Uterus (tissue), 4 donors: Measurements from ENCODE around the gene SLC27A1. TPM values are rescaled to one million over a fixed set of nuclear protein-coding genes. Genes with fewer than 3 reads are reported as not detected.

Source experiments
- DNase-seq, 2 donors: peaks; one replicate each; pipeline ENCODE4 v3.0.0-alpha.2; 2019 to 2020
- H3K27ac ChIP-seq, 2 donors: fragments of 200-600 bp; sonication (generic); 1 replicate in 1 of 2; 2 replicates in 1 of 2; pipeline ENCODE4 v1.5.1; 2016 to 2018
- H3K27me3 ChIP-seq, 2 donors: fragments of 200-600 bp; sonication (generic); one replicate each; pipeline ENCODE4 v1.5.1; 2018 to 2019; ENCODE audit warnings: control low read depth in 1 of 2
- H3K36me3 ChIP-seq, 2 donors: fragments of 200-600 bp; sonication (generic); one replicate each; pipeline ENCODE4 v1.5.1; 2019; ENCODE audit warnings: control low read depth in 1 of 2
- H3K4me1 ChIP-seq, 2 donors: fragments of 200-600 bp; sonication (generic); one replicate each; pipeline ENCODE4 v1.5.1; 2018 to 2019; ENCODE audit warnings: control low read depth in 1 of 2
- H3K4me3 ChIP-seq, 2 donors: fragments of 200-600 bp; sonication (generic); 1 replicate in 1 of 2; 2 replicates in 1 of 2; pipeline ENCODE4 v1.5.1; 2018 to 2019; ENCODE audit warnings: mild to moderate bottlenecking in 1 of 2
- H3K9me3 ChIP-seq, 2 donors: fragments of 200-600 bp; sonication (generic); one replicate each; pipeline ENCODE4 v1.5.1; 2019; ENCODE audit warnings: control low read depth in 1 of 2
- POLR2A ChIP-seq, 2 donors: fragments of 450-650 bp; IDR thresholded peaks; one replicate each; pipeline ENCODE4 v1.6.1; 2016; ENCODE audit warnings: antibody characterized with exemption in 2 of 2, mild to moderate bottlenecking in 1 of 2, moderate library complexity in 1 of 2
- intact Hi-C: fragments of 100-400 bp; cut with DNase I; formaldehyde crosslinking; loops from one replicate; pipeline ENCODE4 v1.15.1; 2023; ENCODE audit warnings: low total_unique reads
- total RNA-seq, 4 donors: library from RNA; depleted of rRNA in 3 of 4; stranded (reverse); fragments of >200 nt in 3 of 4; gene quantifications; one replicate each; pipeline versions ENCODE4 v1.1.0 to v1.2.4, GENCODE V29; 2014 to 2023
- TF ChIP-seq, protein P1 (sequence below), 4 experiments: fragments of 200-600 bp in 2 of 4; fragments of 450-650 bp in 2 of 4; sonication (generic) in 2 of 4; IDR thresholded peaks; one replicate each; pipeline ENCODE4 v1.5.1; 2016 to 2019; ENCODE audit warnings: antibody characterized with exemption in 4 of 4, mild to moderate bottlenecking in 2 of 4, moderate library complexity in 1 of 4
- donor health status: DM: yes; HTN: yes; CAD: no.

The SLC27A1 gene
- total RNA-seq, 4 donors from 2014 or later: 7.1 to 36.5 (median 26.9) TPM

DNA sequence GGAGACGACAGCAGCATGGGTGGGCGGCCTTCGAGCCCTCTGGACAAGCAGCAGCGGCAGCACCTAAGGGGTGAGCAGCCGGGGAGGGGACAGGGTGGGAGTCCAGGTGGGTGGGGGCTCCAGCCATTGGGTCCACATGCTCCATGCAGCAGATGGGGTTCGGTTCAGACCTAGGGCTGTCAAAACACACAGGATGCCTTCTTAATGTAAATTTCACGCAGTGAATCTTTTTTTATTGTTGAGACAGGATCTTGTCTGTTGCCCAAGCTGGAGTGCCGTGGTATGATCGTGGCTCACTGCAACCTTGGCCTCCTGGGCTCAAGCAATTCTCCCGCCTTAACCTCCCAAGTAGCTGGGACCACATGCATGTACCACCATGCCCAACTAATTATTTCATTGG, 57.0 kb downstream of the SLC27A1 start:
- Histone ChIP-seq H3K4me1 (no peaks in the 10 kb centered on the region), H3K27me3 (no peaks in the 10 kb centered on the region), H3K27ac (no peak overlapping the region), H3K4me3 (no peak overlapping the region), H3K9me3 (no peaks in the 10 kb centered on the region), H3K36me3 (no peaks in the 10 kb centered on the region)
- TF ChIP-seq, protein P1, sequence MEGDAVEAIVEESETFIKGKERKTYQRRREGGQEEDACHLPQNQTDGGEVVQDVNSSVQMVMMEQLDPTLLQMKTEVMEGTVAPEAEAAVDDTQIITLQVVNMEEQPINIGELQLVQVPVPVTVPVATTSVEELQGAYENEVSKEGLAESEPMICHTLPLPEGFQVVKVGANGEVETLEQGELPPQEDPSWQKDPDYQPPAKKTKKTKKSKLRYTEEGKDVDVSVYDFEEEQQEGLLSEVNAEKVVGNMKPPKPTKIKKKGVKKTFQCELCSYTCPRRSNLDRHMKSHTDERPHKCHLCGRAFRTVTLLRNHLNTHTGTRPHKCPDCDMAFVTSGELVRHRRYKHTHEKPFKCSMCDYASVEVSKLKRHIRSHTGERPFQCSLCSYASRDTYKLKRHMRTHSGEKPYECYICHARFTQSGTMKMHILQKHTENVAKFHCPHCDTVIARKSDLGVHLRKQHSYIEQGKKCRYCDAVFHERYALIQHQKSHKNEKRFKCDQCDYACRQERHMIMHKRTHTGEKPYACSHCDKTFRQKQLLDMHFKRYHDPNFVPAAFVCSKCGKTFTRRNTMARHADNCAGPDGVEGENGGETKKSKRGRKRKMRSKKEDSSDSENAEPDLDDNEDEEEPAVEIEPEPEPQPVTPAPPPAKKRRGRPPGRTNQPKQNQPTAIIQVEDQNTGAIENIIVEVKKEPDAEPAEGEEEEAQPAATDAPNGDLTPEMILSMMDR (IDR thresholded peaks at IDR 0.05): no peak
- intact Hi-C loops: no loop called here
- DNase-seq: no peak

DNA sequence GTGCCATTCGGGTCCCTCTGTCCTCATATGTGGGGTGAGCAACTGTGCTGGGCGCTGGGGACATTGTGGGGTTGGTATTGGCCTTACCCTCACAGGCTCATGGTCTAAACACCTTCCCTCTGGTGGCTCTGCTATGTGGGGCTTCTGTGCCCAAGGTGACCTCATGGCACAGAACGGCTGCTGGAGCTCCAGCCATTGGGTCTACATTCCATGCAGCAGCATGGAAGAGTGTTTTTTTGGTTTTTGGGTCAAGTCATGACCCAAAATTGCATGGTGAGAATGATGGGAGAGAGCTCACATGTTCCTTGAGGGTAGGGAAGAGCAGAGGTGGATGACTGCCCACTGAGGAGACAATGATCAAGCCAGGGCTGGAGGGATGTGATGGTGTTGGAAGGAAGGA, 58.3 kb downstream of the SLC27A1 start:
- TF ChIP-seq, protein P1 (IDR thresholded peaks at IDR 0.05): no peak
- TF ChIP-seq POLR2A (IDR thresholded peaks at IDR 0.05): no peak
- Histone ChIP-seq H3K27me3 (no peaks in the 10 kb centered on the region), H3K36me3 (no peaks in the 10 kb centered on the region), H3K4me1 (no peaks in the 10 kb centered on the region), H3K27ac (no peak overlapping the region), H3K4me3 (no peak overlapping the region), H3K9me3 (no peaks in the 10 kb centered on the region)
- DNase-seq: no peak
- intact Hi-C loops: no loop called here

DNA sequence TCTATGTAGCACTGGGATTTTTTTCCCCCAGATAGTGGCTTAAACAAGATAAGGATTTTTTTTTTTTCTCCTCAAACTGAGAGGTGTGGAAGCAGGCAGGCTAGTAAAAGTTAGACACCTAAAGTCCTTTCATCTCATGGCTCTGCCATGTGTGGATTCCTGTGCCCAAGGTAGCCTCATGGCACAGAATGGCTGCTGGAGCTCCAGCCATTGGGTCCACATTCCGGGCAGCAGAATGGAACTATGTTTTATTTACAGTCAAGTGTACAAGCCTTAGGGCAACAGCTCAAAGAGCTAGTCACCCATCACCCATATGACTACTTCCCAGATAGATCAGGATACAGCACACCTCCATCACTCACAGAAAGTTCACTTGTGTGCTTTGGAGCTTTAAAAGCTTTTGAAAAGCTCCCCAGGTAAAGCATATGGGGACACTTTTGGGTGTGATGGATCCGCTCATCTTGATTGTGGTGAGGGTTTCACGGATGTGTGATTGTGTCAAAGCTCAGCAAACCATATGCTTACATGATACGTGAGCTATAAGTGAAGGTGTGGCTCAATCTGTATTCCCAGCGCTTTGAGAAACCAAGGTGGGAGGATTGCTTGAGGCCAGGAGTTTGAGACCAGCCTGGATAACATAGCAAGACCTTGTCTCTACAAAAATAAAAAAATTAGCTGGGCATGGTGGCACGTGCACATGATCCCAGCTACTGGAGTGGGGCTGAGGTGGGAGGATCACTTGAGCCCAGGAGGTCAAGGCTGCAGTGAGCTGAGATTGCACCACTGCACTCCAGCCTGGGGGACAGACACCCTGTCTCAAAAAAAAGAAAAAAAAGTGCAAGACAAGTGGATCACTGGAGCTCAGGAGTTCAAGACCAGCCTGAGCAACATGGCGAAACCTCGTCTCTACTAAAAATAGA, 59.2 kb downstream of the SLC27A1 start:
- no peak for TF ChIP-seq POLR2A (IDR thresholded peaks at IDR 0.05)
- TF ChIP-seq, protein P1 (IDR thresholded peaks at IDR 0.05): no peak
- H3K36me3 ChIP-seq: no peaks in the 10 kb centered on the region
- no peaks in the 10 kb centered on the region for H3K27me3 ChIP-seq
- H3K27ac ChIP-seq: no peak overlapping the region
- no peak for DNase-seq
- intact Hi-C loops: no loop called here
- H3K9me3 ChIP-seq: no peaks in the 10 kb centered on the region
- no peaks in the 10 kb centered on the region for H3K4me1 ChIP-seq
- H3K4me3 ChIP-seq: no peak overlapping the region

DNA sequence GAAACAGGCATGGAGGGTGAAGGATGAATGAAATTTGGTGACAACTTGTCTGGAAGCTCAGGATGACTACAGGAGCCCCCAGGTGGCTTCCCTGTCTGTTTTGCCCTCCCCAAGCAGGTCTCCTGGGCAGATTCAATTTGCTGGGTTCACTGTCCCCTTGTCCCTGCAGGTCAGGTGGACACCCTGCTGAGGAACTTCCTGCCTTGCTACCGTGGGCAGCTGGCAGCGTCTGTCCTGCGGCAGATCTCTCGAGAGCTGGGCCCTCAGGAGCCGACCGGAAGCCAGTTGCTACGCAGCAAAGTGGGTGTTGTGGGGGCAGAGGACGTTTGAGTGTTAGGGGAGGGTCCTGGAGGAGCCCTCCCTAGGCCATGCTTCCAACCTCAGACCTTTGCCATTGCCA, 60.3 kb downstream of the SLC27A1 start:
- Histone ChIP-seq H3K36me3 (no peaks in the 10 kb centered on the region), H3K9me3 (no peaks in the 10 kb centered on the region), H3K4me3 (no peak overlapping the region), H3K27me3 (no peaks in the 10 kb centered on the region), H3K27ac (no peak overlapping the region), H3K4me1 (no peaks in the 10 kb centered on the region)
- TF ChIP-seq POLR2A (IDR thresholded peaks at IDR 0.05): no peak
- TF ChIP-seq, protein P1 (IDR thresholded peaks at IDR 0.05): no peak
- DNase-seq: no peak
- intact Hi-C loops: no loop called here

DNA sequence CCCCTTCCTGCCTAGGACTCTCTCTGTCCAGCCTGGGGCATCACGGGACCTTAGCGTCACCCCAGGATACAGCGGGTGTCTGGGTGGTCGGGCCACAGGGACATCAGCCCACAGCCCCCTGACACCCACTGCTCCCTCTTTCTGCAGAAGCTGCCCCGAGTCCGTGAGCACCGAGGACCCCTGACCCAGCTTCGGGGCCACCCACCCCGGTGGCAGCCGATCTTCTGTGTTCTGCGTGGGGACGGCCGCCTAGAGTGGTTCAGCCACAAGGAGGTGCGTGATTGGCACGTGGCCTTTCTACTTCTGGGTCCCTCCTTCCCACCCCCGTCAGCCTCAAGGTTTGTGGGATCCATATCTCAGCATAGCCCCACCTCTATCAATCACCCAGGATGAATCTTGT, 61.8 kb downstream of the SLC27A1 start:
- intact Hi-C loops: no loop called here
- no peak for DNase-seq
- Histone ChIP-seq H3K27ac (no peak overlapping the region), H3K27me3 (no peaks in the 10 kb centered on the region), H3K36me3 (no peaks in the 10 kb centered on the region), H3K4me3 (no peak overlapping the region), H3K4me1 (no peaks in the 10 kb centered on the region), H3K9me3 (no peaks in the 10 kb centered on the region)
- no peak for TF ChIP-seq POLR2A (IDR thresholded peaks at IDR 0.05)
- TF ChIP-seq, protein P1 (IDR thresholded peaks at IDR 0.05): no peak
